22Rv1 (cell line): ENCODE data around the gene USB1.

Experiments
- ZFX ChIP-seq: fragments of 450-650 bp; IDR thresholded peaks from 2 replicates; pipeline ENCODE4 v1.6.1; 2017; ENCODE audit warnings: antibody characterized with exemption, borderline replicate concordance
- TF ChIP-seq, protein P1 (sequence below): fragments of 450-650 bp; IDR thresholded peaks from 2 replicates; pipeline ENCODE4 v1.5.1; 2017; ENCODE audit warnings: mild to moderate bottlenecking

- TF ChIP-seq, protein P1, sequence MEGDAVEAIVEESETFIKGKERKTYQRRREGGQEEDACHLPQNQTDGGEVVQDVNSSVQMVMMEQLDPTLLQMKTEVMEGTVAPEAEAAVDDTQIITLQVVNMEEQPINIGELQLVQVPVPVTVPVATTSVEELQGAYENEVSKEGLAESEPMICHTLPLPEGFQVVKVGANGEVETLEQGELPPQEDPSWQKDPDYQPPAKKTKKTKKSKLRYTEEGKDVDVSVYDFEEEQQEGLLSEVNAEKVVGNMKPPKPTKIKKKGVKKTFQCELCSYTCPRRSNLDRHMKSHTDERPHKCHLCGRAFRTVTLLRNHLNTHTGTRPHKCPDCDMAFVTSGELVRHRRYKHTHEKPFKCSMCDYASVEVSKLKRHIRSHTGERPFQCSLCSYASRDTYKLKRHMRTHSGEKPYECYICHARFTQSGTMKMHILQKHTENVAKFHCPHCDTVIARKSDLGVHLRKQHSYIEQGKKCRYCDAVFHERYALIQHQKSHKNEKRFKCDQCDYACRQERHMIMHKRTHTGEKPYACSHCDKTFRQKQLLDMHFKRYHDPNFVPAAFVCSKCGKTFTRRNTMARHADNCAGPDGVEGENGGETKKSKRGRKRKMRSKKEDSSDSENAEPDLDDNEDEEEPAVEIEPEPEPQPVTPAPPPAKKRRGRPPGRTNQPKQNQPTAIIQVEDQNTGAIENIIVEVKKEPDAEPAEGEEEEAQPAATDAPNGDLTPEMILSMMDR, result peak; percentile 71
- TF ChIP-seq ZFX, result no peak
These were observed 6.4 kb upstream of the USB1 start for GRCh38 chr16:57994778-57995177.
